ENCODE data around the gene LEF1. TPM values are rescaled to one million over a fixed set of nuclear protein-coding genes. Genes with fewer than 3 reads are reported as not detected.

LEF1 gene
- total RNA-seq: 1 to 10 TPM; 2.1 to 3.4 TPM

GRCh38 chr4:108168671-108169523 lies at the start of gene LEF1:
Gene LEF1 (minus strand): TSS chr4:108168932. CDS start chr4:108167767, 1,165 bp downstream.
- Histone ChIP-seq H3K27me3 (peaks cover 70% of the 10 kb centered on the region), H3K27ac (no peak within 1 kb of the TSS), H3K4me1 (no peaks in the 10 kb centered on the region), H3K9me3 (no peaks in the 10 kb centered on the region), H3K36me3 (no peaks in the 10 kb centered on the region), H3K4me3 (peak within 1 kb of the TSS; percentile 51), H3K9ac (ENCODE audit: low read depth in 2 of 2, low read length in 2 of 2) (peak within 1 kb of the TSS; percentile 5 to 40)
- TF ChIP-seq CTCF (IDR thresholded peaks at IDR 0.05): no peak
- intact Hi-C loops (cut with DNase I): no loop called here
- peak; percentile 25 for DNase-seq

DNA sequence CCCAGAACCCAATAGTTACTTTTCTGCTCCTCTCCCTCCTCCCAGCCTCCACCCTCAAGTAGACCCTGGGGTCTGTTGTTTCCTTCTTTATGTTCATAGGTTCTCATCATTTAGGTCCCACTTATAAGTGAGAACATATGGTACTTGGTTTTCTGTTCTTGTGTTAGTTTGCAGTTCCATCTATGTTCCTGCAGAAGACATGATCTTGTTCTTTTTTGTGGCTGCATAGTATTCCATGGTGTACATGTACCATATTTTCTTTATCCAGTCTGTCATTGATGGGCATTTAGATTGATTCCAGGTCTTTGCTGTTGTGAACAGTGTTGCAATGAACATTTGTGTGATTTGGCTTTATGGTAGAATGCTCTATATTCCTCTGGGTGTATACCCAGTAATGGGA lies 47.8 kb upstream of the LEF1 start:
- Histone ChIP-seq H3K4me1 (no peaks in the 10 kb centered on the region), H3K9ac (ENCODE audit: low read depth in 2 of 2, low read length in 2 of 2) (no peak overlapping the region), H3K27ac (no peak overlapping the region), H3K9me3 (no peaks in the 10 kb centered on the region), H3K36me3 (no peaks in the 10 kb centered on the region), H3K27me3 (no peaks in the 10 kb centered on the region), H3K4me3 (no peak overlapping the region)
- intact Hi-C loops (cut with DNase I): no loop called here
- DNase-seq: no peak
- TF ChIP-seq CTCF (IDR thresholded peaks at IDR 0.05): no peak

DNA sequence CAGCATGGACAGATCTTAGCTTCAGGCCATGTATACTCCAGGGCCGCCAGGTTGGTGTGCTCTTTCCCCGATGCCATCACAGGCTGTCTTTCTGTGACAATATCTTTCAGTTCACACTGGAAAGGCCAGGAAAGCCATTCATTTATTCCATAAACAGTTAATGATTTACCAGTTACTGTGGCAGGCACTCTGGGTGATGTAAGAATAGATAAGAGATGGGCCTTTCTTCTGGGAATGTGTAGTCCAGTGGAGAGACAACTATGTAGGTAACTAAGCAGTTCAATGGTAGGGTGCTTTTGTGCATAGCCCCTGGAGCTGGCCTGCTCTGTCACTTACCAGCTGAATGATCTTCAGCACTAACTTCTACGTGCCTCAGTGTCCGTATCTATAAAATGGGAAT lies 46.3 kb upstream of the LEF1 start:
- no peaks in the 10 kb centered on the region for H3K27me3 ChIP-seq
- H3K4me3 ChIP-seq: no peak overlapping the region
- no peaks in the 10 kb centered on the region for H3K9me3 ChIP-seq
- intact Hi-C loops (cut with DNase I): no loop called here
- DNase-seq: peak; percentile 21
- no peak for TF ChIP-seq CTCF (IDR thresholded peaks at IDR 0.05)
- no peak overlapping the region for H3K27ac ChIP-seq
- H3K4me1 ChIP-seq: no peaks in the 10 kb centered on the region
- H3K36me3 ChIP-seq: no peaks in the 10 kb centered on the region
- H3K9ac ChIP-seq (ENCODE audit: low read depth in 2 of 2, low read length in 2 of 2): no peak overlapping the region

- intact Hi-C loops (cut with DNase I): no loop called here
- Histone ChIP-seq H3K4me1 (no peaks in the 10 kb centered on the region), H3K27ac (no peak overlapping the region), H3K27me3 (no peaks in the 10 kb centered on the region), H3K9ac (ENCODE audit: low read depth in 2 of 2, low read length in 2 of 2) (no peak overlapping the region), H3K9me3 (no peaks in the 10 kb centered on the region), H3K4me3 (no peak overlapping the region), H3K36me3 (no peaks in the 10 kb centered on the region)
- TF ChIP-seq CTCF (IDR thresholded peaks at IDR 0.05): no peak
- DNase-seq: no peak
These were observed 45.0 kb upstream of the LEF1 start for GRCh38 chr4:108213723-108214122.

DNA sequence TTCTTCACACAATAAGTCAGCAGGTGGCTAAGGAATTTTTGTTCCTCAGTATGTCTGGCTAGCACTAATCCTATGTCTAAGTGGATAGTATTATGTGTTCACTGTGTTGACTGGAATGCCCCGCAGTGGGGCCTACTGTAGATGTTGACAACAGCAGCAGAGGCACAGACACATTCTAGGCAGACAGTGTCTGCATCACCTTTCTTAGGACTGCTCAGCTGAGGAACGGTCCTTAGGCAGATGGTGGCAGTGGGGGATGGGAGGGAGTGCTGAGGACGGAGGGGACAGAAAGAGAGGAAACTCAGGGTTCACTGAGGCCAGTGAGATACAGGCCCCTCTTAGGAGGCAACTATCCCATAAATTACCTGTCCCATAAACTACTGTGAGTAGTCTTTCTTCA lies 44.6 kb upstream of the LEF1 start:
- Histone ChIP-seq H3K9me3 (no peaks in the 10 kb centered on the region), H3K4me1 (no peaks in the 10 kb centered on the region), H3K36me3 (no peaks in the 10 kb centered on the region), H3K27ac (no peak overlapping the region), H3K9ac (ENCODE audit: low read depth in 2 of 2, low read length in 2 of 2) (no peak overlapping the region), H3K27me3 (no peaks in the 10 kb centered on the region), H3K4me3 (no peak overlapping the region)
- intact Hi-C loops (cut with DNase I): no loop called here
- DNase-seq: no peak
- no peak for TF ChIP-seq CTCF (IDR thresholded peaks at IDR 0.05)
